NCI-H1105 (cell line): Measurements from ENCODE around the gene CDH10.

Experiments
- DNase-seq: peaks from one replicate; lab custom pipeline; 2025; lab: John Stamatoyannopoulos, UW

CDH10 gene

DNA sequence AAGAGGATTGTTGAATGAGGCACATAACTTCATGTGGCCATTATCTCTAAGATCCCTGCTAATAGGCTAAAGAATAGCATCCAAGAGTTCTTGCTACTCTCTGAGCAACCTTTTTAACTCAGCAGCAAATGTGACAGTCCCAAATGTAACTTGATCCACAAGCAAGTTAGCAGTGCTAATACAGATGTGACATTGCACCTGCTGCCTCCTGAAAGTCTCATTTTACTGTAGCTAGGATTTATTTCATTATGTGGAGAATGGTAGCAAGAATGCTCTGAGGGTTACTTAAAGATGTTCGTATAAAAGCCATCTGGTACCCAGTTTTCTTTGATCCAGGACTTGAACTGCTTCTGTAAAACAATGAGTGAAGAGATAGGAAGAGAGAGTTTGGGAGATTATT lies 45.8 kb downstream of the CDH10 start:
- DNase-seq, result peak; percentile 7

DNA sequence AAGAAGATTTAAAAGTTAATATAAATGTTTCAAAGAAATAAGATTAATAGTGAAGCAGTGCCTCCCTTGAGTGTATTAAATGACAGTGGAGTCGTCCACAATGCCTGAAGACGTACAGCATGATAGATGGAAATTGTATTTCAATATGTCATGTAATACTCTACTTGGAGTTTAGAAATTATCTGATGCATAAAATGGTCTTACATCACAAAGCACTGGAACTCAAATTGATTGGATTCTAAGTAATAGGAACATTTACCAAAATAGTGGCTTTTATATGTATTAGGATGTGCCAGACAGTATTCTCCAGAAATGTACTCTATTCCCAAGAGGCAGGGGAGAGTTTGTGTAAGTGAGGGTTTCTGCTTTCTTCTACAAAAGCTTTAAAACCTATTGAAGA lies 49.4 kb downstream of the CDH10 start:
- DNase-seq, result no peak

DNA sequence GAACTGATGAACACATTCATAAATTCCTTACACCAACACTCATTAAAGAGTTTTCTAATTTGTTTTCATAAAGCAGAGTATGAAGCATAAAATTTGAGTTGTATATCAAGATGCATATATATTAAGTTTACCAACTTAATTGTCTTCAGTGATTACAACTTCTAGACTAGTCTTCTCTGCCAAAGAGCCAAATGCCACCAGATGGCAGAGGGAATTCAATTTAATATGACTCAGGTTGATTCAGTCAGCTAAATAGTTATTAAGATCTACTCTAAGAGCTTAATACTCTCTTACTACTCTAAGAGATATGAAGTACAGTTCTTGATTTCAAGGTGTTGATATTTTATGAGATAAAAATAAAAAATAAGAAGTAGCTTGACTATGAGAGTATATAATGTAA lies 53.4 kb downstream of the CDH10 start:
- no peak for DNase-seq

DNA sequence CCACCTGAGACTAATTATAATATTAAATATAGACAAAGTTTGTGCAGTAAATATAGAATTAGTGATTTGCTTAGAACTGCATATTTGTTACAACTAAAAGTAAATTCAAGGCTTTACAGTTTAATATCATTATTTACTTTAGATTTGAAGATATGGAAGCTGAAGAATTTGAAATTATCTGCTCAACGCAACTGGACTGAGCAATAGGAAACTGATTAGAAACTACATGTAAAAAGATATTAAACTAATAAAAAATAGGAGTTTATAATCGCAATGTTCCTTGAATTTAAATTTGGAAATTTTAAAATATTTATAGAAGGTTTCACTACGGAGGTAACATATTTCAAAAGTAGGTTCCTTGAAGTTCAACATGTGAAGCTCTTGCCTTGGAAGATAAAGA lies 55.2 kb downstream of the CDH10 start:
- DNase-seq, result no peak

DNA sequence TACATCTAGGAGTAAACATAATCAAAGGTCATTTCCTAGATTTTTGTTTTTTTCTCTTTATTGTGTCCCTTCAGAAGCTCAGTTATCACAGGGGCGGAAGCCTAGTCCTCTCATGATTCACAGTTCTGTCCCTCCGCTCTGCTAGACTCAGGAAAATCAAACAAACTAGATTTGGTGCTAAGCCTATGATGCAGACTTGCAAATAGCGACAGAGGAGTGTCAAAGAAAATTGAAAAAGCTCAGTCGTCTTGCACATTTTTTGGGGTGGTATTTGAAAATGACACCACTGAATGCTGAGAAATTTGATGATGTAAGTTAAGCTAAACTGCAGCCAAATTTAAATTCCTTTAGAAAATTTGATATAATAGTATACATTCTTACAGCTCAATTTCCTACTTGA lies 59.0 kb downstream of the CDH10 start:
- DNase-seq, result no peak

DNA sequence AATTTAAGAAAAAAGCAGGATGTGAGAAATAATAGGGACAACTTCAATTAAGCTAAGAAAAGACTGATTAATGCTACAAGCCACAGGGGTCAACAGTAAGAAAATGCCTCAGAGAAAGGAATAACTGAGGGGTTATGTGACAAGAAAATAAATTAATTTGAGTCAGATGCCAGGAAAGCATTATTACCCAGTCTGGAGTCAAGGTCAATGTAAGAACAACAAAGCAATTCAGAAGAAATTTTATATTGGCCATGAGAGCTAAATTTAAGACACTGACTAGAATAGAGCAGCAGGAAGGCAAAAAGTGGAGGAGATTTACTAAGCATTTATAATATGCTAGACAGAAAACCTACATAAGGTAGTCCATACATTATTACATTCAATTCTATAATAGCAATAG lies 73.5 kb downstream of the CDH10 start:
- DNase-seq, result no peak

DNA sequence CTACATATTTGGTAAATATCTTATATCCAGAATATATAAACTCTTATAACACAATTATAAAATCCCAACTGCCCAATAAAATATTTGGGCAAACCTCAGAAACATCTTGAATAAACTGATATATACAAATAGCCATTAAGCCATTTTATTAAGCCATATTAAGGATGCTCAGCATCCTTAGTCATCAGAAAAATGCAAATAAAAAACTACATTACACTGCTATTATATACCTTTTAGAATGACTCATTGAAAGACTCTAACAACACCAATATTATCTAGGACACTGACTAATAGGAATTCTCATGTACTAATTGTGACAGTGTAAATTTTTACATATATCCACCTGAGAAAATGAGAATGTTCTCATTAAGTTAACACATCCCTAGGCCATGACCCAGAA lies 77.8 kb downstream of the CDH10 start:
- no peak for DNase-seq

DNA sequence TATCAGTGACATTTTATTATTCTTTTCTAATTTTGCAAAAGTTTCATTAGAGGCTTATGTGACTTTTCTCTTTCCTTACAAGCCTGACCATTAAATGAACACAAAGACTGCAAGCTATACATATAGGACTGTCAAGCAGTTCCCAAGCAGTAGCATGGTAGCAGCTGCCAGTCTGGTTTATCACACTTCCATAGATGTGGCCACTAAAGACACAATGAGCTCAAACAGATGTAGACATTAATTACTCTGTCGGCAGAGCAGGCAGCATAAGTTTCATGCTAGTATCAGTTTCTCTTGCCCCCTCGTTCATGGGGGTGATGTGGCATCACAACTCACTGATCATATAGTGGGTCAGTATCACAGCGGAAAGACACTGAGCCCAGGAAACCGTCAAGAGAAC lies 89.5 kb downstream of the CDH10 start:
- no peak for DNase-seq

DNA sequence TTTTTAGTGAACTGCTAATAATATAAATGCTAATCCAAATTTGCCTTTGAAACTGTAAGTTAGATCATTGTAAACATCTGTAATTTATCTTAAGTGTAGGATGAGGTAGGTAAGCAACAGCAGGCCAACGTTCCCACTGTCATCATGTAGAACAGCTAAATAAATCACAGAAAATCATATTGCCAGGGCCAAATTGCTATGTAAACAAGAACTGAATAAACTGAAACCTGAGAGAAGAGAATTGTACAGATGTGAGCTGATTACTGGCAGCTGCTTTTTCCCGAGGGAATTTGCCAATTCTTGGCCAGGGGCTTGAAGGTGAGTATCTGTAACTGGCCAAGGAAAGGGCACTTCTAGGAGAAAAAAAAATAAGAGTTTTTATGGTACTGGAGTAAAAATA lies 97.6 kb downstream of the CDH10 start:
- peak; percentile 85 for DNase-seq

DNA sequence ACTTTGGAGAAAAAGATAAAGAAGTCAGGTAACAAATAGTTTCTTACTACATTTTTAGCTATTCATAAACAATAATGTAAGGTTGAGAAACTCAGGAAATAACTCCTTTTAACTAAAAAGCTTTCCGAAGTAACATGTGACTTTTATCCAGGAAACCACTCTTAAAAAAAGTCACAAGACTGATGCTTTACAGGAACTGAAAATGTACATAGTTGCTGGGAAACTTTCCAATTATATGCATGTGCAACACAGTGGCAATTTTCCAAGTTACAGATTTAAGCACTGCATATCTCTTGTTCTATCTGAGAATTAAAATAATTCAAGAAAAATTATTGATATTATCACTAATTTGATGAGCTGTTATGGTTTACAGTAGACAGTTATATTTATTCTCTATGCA lies 105.2 kb downstream of the CDH10 start:
- DNase-seq, result peak; percentile 37

DNA sequence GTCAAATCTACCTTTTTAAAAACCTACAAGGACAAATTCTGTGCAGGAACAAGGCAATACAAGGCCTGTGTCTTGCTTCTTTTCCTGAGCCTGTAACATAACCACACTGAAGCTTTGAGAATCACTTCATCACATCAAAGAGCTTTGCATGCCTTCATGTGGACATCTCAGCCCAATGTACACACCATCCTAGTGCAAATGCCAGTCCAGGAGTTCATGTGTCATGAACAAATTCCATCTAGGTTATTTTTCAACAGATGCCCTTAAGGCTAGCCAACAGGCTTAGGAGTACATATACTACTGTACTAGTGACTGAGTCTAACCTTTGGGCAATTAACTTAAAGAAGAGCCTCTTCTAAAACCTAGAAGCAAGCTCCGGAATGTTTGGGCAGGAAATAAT lies 106.4 kb downstream of the CDH10 start:
- DNase-seq, result no peak

DNA sequence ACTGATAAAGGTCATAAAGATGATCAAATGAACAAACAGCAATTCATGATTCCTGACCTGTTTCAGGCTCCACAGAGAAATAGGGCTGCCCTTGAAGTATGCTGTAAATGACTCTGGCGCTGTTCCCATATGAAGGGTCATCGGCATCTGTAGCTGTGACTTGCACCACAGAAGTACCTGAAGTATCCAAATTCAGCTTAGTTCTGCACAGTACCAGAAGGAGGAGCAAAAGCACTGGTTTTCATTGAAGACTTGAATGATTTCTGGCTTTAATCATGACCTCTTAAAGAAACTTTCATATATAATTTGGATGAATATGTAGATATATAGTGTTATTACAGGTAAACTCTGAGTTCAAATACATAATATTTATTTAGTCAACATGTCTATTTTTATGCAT lies 109.1 kb downstream of the CDH10 start:
- no peak for DNase-seq

DNA sequence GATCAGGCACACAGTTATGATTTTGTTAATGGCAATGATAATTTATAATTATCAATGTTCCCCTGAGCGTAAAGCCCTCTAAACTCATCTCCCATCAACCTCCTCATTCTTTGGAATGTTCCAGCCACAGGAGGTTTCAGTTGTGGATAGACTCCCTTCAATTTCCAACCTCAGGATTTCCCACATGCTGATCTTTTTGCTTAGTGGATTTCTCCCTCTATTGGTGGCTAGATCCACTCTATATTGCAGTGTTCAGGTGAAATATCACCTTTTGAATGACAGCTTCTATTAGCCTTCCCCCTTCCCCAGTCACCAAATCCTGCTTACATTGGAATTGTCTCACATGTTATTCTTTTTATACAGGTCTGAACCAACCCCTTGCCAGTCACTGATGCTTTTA lies 113.9 kb downstream of the CDH10 start:
- no peak for DNase-seq

DNA sequence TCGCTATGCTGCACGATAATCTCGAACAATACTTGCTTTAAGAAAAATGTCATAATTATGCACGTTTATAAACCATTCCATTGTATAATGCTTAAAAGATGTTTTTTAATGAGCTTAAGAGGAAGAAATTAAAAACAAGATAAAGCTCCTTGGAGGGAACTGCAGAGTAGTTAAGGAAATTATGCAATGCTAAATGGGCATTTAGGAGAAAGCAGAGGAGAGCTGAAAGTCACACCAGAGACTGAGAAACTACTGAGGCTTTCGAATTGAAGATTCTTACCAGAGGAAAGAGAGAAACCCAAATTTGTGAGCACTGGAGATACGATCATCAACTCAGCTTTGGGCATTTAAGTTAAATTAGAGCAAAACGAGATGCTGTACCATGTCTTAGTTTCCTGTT lies 119.4 kb downstream of the CDH10 start:
- no peak for DNase-seq

DNA sequence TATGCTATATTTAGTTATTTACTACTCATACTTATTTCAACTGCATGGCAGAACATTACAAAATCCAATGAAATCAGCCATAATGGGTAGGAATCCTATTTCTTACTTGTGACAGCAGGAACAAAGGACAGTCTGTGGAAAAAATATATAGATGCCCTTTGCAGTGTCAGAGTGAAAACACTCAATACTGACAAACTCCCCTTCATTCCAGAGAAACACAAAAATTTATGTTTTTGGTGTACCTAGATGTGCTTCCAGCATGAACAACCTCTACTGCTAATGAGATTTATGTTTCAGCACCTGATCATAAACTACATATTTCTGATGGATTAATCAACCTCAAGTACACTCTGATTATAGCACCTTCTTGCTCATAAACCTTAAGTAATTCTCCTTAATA lies 132.4 kb downstream of the CDH10 start:
- no peak for DNase-seq

DNA sequence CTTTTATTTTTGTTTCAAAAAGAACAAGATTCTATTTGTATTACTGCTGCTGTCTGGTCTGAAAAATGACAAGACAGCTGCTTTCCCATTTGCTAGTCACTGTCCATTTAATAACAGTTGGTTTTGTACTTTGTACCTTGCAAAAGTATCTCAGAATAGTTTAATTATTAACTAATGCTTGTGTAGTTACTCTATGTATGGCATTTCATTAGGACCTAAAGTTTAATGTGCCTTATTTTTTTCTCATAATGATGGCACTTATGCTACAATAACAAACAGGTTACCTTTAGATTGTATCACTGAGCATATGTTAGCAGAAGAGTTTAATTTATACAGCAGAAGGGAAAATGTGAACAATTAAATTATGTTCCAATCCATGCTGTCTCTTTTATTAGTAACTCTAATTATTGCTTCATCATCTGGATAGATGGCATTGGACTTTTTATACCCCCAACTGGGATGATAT lies 134.2 kb downstream of the CDH10 start:
- no peak for DNase-seq

DNA sequence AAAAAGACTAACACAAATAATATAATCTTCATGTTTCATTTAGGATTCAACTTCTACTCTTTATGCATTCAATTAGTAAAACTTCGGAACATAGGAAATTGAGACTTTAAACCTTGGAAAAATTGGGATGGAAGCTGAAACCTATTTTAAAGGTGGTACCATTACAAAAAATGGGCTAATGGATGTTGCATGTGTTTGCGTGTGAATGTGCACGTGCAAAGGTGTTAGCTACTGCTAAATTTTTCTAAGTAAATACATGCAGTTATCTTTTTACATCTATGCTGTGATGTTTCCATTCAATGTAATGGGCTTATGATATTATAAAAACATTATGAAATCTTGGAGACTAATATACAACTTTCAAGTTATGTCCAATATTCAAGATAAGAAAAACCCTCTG lies 134.8 kb downstream of the CDH10 start:
- no peak for DNase-seq

DNA sequence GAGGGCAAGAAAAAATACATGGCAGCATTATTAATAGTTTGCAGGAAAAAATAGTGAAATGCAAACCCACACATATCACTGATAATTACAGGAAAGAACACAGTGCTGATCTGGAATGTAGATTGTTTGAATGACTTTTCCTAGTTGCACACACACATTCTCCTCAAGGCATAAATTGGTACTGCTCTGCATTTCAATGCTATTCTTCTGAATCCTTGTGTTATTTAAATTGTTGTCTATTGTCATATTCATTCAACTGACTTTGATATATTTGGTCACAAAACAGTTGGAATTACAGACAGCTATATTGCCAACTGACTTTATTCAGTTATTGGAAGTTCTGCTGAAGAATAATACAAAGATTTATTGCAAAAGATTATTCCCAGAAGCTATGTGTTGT lies 139.5 kb downstream of the CDH10 start:
- no peak for DNase-seq

DNA sequence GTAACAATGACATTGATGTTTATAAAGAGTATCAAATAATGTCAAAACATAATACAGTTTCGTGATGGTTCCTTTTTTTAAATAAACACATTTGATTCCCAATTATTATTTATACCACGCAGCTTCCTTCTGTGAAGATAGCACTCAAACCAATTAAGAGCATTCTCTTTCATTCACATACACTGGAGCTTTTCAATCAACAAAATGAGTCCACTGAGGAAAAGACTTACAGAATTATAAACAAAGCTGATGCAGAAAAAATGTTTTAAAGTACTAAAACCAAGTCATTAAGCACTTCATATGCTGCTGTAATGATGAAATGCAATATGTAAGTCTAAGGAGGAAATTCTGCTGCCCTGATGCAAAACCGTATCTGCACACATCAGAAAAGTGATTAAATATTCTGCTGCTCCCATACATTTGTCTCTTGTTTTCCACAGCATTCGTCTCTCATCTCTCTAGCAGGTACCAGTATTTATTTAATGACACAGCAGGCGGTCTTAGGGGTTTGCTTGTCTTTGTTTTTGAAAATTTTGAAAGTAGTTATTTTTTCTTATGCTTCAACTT lies 147.1 kb downstream of the CDH10 start:
- DNase-seq, result no peak

DNA sequence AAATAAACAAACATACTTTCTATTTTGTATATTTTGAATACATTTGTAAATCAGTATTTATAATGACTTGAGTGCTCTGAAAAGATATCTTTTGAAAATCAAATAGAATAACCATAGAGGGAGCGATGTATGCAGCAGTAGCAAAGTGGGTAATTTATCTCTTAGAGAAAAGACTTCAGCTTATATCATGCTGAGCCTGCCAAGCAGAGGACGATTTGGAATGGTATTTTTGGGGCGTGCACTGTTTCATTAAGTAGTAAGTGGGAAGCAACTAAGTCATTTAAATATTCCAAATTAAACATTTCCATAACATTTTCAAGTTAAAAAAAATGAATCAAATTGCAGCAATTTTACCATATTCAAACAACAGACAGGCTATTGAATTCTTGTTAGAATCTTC lies 147.6 kb downstream of the CDH10 start:
- DNase-seq, result no peak

DNA sequence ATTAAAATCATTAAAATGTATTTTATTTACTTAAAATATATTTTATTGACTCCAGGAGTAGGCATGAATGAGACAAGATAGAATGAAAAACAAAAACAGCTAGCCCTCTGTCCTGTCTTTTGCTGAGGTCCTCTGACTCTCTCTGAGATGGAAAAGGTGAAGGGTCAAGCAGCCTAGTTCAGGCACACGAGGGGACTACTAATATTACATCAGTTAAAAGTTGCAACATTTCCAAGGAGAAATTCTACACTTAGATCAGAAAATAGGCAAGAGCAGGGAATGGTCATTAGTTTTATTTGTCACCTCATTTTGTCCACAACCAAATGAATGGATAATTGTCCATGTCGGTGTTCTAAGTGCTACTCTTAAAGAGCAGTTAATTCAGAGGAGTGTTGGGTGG lies 148.5 kb downstream of the CDH10 start:
- DNase-seq, result no peak

DNA sequence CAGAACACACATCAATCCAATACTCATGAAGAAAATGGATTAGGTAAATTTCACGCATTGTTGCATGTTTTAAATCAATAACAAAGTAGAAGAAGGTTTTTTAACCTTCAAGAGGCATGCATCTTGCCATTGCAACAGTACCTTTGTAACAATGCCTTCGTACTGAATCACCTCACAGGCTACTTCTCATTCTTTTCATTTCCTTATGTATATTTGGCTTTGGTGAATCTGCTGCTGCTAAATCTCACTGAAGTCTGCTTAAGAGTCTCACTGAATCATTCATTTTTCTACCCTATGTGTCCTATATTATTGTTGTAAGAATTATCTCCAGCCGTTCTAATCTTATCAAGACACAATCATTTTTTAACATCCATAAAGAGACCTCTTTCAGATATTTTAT lies 152.5 kb downstream of the CDH10 start:
- DNase-seq, result no peak

DNA sequence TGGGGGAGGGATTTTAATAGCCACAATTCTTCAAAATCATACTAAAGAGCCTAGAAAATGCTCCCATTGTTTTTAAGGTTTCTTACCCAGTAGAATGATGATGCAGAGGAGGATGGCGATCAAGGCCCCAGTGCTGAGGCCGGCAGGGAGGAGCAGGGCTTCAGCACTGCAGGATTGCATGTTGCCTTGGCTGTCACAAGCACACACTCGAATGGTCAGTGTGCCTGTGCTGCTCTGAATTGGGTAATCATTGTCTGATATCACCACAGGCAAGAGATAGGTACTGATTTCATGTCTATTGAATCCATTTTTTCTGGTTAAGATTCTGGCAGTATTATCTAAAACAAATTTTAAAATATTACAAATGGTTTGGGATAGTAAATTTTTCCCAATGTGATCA lies 153.3 kb downstream of the CDH10 start:
- DNase-seq, result no peak

DNA sequence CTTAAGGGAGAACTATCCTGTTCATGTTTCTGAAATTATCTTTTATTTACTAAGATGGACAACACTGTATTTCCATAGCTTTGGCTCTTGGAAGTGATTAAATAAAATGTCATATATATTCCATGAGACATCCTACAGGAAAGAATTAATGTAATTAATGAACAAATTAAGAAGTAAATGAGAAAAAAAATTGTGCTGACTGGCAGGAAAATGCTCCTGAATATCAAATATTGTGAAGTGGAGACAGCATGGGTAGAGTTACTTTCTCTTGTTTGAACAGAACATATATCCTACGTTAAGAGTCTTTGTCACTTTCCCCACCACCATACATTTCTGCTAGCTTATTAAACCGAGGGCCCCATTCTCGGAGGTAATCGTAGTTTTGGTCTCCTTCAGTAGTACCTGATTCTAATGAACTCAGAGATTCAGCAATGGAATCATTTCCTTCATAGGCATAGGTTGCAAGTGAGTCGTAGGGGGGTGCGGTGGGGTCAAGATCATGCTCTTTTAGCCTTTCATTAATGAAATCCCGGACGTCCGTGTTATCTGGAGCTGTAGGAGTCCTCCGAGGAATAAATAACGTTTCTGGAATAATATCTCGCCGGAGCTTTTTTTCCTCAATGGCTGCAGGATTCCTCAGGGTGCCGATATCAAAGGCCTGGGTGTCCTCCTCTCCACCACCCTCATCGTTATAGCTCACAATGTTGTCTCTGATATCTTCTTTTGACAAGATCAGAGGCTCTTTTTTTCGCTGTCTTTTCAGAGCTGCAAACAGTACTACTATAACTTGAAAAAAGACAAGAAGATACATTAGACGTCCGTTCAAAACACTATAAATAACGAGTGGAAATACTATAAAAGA lies 157.2 kb downstream of the CDH10 start:
- DNase-seq, result no peak
